NCI-H2107 treated with DMSO at 0.1 percent for 48 hours (cell line): ENCODE data around the gene ARF1.

Experiments
- DNase-seq: peaks from one replicate; lab custom pipeline; 2025; ENCODE audit not compliant: unreplicated experiment; lab: John Stamatoyannopoulos, UW

The ARF1 gene

GRCh38 chr1:228070173-228070572, 12.3 kb upstream of the ARF1 start:
- no peak for DNase-seq

- no peak for DNase-seq
These were observed 11.7 kb upstream of the ARF1 start for GRCh38 chr1:228070851-228071250.

GRCh38 chr1:228071839-228072657, 10.5 kb upstream of the ARF1 start:
- DNase-seq: no peak

- DNase-seq: no peak
These were observed 9.9 kb upstream of the ARF1 start for GRCh38 chr1:228072658-228073043.

- no peak for DNase-seq
These were observed 9.2 kb upstream of the ARF1 start for GRCh38 chr1:228073061-228073856.

- no peak for DNase-seq
These were observed 8.5 kb upstream of the ARF1 start for GRCh38 chr1:228073857-228074545.

- DNase-seq: no peak
These were observed 7.4 kb upstream of the ARF1 start for GRCh38 chr1:228074954-228075730.

- DNase-seq: no peak
These were observed 6.7 kb upstream of the ARF1 start for GRCh38 chr1:228075801-228076271.

- DNase-seq: no peak
These were observed 5.6 kb upstream of the ARF1 start for GRCh38 chr1:228076796-228077430.

GRCh38 chr1:228077565-228078330, 4.8 kb upstream of the ARF1 start:
- DNase-seq: no peak

GRCh38 chr1:228079013-228079412, 3.5 kb upstream of the ARF1 start:
- DNase-seq: no peak

GRCh38 chr1:228079601-228080263, 2.8 kb upstream of the ARF1 start:
- DNase-seq: no peak

- no peak for DNase-seq
These were observed 1.4 kb upstream of the ARF1 start for GRCh38 chr1:228081144-228081543.

- DNase-seq: no peak
These were observed 812 bp upstream of the ARF1 start for GRCh38 chr1:228081578-228082213.

GRCh38 chr1:228082918-228083870, 686 bp downstream of the ARF1 start:
- DNase-seq: no peak

GRCh38 chr1:228083871-228084278, 1.4 kb downstream of the ARF1 start:
- no peak for DNase-seq

- no peak for DNase-seq
These were observed 1.8 kb downstream of the ARF1 start for GRCh38 chr1:228084325-228084724.
